Lung (tissue), 12 donors: Measurements from ENCODE around the gene APBB2. TPM values are rescaled to one million over a fixed set of nuclear protein-coding genes. Genes with fewer than 3 reads are reported as not detected.

Experiments used
- ATAC-seq: fragments of 200-7000 bp; cut with Tn5 transposase; one replicate; pipeline ENCODE4 v1.9.1; 2020; ENCODE audit warnings: moderate number of reproducible peaks; ENCODE audit not compliant: insufficient read depth, low FRiP score
- DNase-seq, 3 donors: peaks; one replicate each; pipeline ENCODE4 v3.0.0-alpha.2; 2013 to 2017
- H3K27ac ChIP-seq, 2 donors: one replicate each; pipeline ENCODE4 v1.5.1; 2013; ENCODE audit warnings: mild to moderate bottlenecking in 2 of 2, moderate library complexity in 2 of 2, control low read depth in 1 of 2, inconsistent platforms in 1 of 2, low read depth in 1 of 2, low read length in 1 of 2
- H3K27me3 ChIP-seq, 3 donors: one replicate each; pipeline ENCODE4 v1.5.1; 2013; ENCODE audit warnings: low read length in 2 of 3; ENCODE audit not compliant: control insufficient read depth in 3 of 3, insufficient read depth in 3 of 3
- H3K36me3 ChIP-seq, 4 donors: one replicate each; pipeline ENCODE4 v1.5.1; 2013; ENCODE audit warnings: low read length in 4 of 4, mild to moderate bottlenecking in 1 of 4, moderate library complexity in 1 of 4; ENCODE audit not compliant: control insufficient read depth in 4 of 4, insufficient read depth in 4 of 4
- H3K4me1 ChIP-seq, 5 donors: one replicate each; pipeline ENCODE4 v1.5.1; 2013; ENCODE audit warnings: low read length in 5 of 5, mild to moderate bottlenecking in 2 of 5, moderate library complexity in 1 of 5; ENCODE audit not compliant: control insufficient read depth in 5 of 5, insufficient read depth in 5 of 5
- H3K4me3 ChIP-seq: one replicate; pipeline ENCODE4 v1.5.1; 2013; ENCODE audit warnings: mild to moderate bottlenecking, control low read depth, moderate library complexity
- H3K9ac ChIP-seq, 2 donors: one replicate each; pipeline ENCODE4 v1.5.1; 2013; ENCODE audit warnings: low read length in 2 of 2, control low read depth in 1 of 2; ENCODE audit not compliant: insufficient read depth in 1 of 2
- H3K9me3 ChIP-seq, 4 donors: one replicate each; pipeline ENCODE4 v1.5.1; 2013; ENCODE audit warnings: low read length in 3 of 4, mild to moderate bottlenecking in 1 of 4, moderate library complexity in 1 of 4; ENCODE audit not compliant: control insufficient read depth in 4 of 4, insufficient read depth in 3 of 4
- WGBS, 2 donors: extraction: QIAGEN DNeasy Blood & Tissue Kit; methylation state at CpG; one replicate each; pipeline ENCODE4 v1.1.7; 2013; 5-methylcytosine and 5-hydroxymethylcytosine counted together
- polyA plus RNA-seq, 2 donors: library from polyadenylated mRNA; stranded (reverse); fragments of 200-250 nt; gene quantifications; one replicate each; pipeline ENCODE4 v1.2.1, GENCODE V29; 2013
- total RNA-seq, 2 donors: library from RNA; depleted of rRNA in 1 of 2; stranded (reverse); fragments of >200 nt in 1 of 2; gene quantifications; one replicate each; pipeline ENCODE4 v1.2.1, GENCODE V29; 2014 to 2021
- TF ChIP-seq, protein P1 (sequence below): IDR thresholded peaks from 2 replicates; pipeline ENCODE4 v1.5.1; 2012; ENCODE audit warnings: mild to moderate bottlenecking; ENCODE audit errors: control extremely low read depth, extremely low read depth
- donor health status: control.
- donor health status: control.
- donor health status: Bipolar disorder and iron deficiency.
- donor health status: healthy.
- donor health status: DM: yes; HTN: yes; CAD: no.

APBB2 gene
- total and polyA plus RNA-seq, 4 donors: 13.3 to 99.0 (median 40.4) TPM

DNA sequence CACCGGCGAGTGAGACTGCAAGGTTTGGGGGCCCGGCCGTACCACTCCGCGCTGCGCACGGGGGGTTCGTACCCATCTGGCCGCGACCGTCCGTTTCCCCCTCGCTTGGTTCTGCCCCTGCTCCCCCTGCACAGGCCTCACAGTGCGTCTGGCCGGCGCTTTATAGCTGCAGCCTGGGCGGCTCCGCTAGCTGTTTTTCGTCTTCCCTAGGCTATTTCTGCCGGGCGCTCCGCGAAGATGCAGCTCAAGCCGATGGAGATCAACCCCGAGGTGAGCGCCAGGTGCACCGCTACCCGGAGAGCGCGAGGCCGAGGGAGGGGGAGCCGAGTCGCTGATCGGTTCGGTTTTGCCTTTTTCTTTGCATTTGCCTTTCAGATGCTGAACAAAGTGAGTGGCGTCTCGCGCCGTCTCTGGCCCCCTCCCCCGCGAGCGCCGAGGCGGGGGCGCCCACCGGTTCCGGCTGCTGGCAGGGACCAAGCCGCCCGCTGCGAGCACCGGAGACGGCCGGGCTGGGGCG is 42.5 kb upstream of the APBB2 start, which contains the start of gene UCHL1:
Gene UCHL1, plus strand, starts transcription at position 189 of the 517 bp plus-strand sequence. Its CDS starts 49 bp downstream, at position 238.
- 1 to 4% methylated on average over 50 to 55 of the region's 55 CpGs for WGBS, 2 donors

DNA sequence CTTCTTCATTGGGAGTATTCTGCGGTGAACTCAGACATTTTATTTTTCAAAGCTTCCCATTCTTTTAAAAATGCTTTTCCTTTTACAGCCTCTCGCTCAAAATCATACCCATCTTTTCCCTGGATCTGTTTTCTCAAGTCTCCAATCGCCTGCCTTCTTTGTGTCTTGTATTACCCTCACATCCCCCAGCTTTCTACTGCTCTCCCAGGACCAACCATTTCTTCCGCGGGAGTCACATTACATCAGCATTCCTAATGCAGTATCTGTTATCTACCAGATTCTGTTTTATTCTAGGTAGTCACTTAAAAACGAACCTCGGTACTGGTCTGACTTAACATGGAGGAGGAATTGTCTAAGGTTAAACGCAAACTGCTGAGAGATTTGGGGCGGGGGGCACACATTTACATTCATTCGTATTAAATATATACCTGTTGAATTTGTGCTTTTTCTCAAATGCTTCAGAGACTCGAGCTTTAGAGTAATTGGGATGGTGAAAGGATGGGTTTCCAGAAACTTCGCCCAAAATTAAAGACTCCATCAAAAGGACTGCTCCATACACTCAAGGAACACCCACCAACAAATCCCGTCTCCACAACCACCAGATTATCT is 41.9 kb upstream of the APBB2 start:
- peaks cover 0 to 7% (median 0%) of the 10 kb centered on the region in 4 donors for H3K9me3 ChIP-seq
- H3K9ac ChIP-seq: no peak overlapping the region
- peaks cover 0 to 32% (median 11%) of the 10 kb centered on the region in 3 donors for H3K27me3 ChIP-seq
- H3K4me3 ChIP-seq: no peak overlapping the region
- no peak for ATAC-seq
- WGBS, 2 donors: 24 to 36% methylated on average over 13 of the region's 13 CpGs
- H3K27ac ChIP-seq: no peak overlapping the region
- DNase-seq: peak in 2 of 3 donors; percentile 14 to 18
- peaks cover 2 to 14% (median 5%) of the 10 kb centered on the region in 5 donors for H3K4me1 ChIP-seq
- TF ChIP-seq, protein P1, sequence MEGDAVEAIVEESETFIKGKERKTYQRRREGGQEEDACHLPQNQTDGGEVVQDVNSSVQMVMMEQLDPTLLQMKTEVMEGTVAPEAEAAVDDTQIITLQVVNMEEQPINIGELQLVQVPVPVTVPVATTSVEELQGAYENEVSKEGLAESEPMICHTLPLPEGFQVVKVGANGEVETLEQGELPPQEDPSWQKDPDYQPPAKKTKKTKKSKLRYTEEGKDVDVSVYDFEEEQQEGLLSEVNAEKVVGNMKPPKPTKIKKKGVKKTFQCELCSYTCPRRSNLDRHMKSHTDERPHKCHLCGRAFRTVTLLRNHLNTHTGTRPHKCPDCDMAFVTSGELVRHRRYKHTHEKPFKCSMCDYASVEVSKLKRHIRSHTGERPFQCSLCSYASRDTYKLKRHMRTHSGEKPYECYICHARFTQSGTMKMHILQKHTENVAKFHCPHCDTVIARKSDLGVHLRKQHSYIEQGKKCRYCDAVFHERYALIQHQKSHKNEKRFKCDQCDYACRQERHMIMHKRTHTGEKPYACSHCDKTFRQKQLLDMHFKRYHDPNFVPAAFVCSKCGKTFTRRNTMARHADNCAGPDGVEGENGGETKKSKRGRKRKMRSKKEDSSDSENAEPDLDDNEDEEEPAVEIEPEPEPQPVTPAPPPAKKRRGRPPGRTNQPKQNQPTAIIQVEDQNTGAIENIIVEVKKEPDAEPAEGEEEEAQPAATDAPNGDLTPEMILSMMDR: no peak
- no peaks in the 10 kb centered on the region for H3K36me3 ChIP-seq

More for the DNA sequence above, 42.5 kb upstream of the APBB2 start, which contains the start of gene UCHL1:
- peaks cover 0 to 32% (median 11%) of the 10 kb centered on the region in 3 donors for H3K27me3 ChIP-seq
- ATAC-seq (peak; percentile 51), DNase-seq (peak; percentile 69 to 82 (median 82))
- H3K4me3 ChIP-seq: peak within 1 kb of the TSS; percentile 41
- peaks cover 0 to 7% (median 0%) of the 10 kb centered on the region in 4 donors for H3K9me3 ChIP-seq
- TF ChIP-seq, protein P1: no peak
- no peaks in the 10 kb centered on the region for H3K36me3 ChIP-seq
- peak within 1 kb of the TSS in 1 of 2 donors; percentile 23 for H3K9ac ChIP-seq
- no peak within 1 kb of the TSS for H3K27ac ChIP-seq
- H3K4me1 ChIP-seq: peaks cover 2 to 14% (median 5%) of the 10 kb centered on the region in 5 donors

DNA sequence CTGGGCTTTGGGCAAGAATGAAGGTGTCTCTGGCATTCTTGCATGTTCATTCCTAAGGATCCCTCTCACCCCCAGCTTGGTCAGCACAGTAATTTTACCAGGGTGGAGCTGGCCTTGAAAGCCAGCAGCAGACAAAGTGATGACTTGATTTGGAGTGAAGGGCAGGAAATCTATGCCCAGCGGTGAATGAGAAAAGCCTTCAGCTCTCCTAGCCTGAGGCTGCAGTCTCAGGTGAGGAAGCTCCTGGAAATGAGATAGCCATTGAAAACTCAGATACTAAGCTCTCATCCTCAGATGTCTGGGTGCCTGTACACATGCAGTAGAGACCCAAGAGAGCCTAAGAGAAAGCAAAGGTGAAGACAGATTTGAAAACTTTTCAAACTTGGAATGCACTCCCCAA is 31.6 kb upstream of the APBB2 start:
- ATAC-seq (no peak), DNase-seq (no peak)
- Histone ChIP-seq H3K9ac (no peak overlapping the region), H3K36me3 (no peaks in the 10 kb centered on the region), H3K27ac (no peak overlapping the region), H3K9me3 (no peaks in the 10 kb centered on the region), H3K4me3 (no peak overlapping the region), H3K4me1 (no peaks in the 10 kb centered on the region), H3K27me3 (peaks cover 4 to 10% (median 9%) of the 10 kb centered on the region in 3 donors)
- TF ChIP-seq, protein P1: no peak
- WGBS, 2 donors: 89 to 91% methylated on average over 1 of the region's 1 CpG
